ENCODE data around the gene TCF21.

GRCh38 chr6:133843098-133843497 lies 45.8 kb upstream of the TCF21 start:
- TF ChIP-seq POLR2A (IDR thresholded peaks at IDR 0.05) (no peak), CTCF (IDR thresholded peaks at IDR 0.05) (no peak), POLR2AphosphoS5 (IDR thresholded peaks at IDR 0.05) (no peak), EP300 (IDR thresholded peaks at IDR 0.05) (no peak)

All from sigmoid colon (tissue), 4 donors.